SU-DHL-6 (cell line): ENCODE data around the gene APLP1.
"Not testable (repeated sequence)": the region's sequence is repeated elsewhere in the genome, so short reads cannot be mapped to it uniquely, and the experiment has no call there.

Source experiments
- H2AFZ ChIP-seq: fragments of 200-600 bp; sonication (generic); 2 replicates; pipeline ENCODE4 v1.6.1; 2014; ENCODE audit warnings: low read depth, mild to moderate bottlenecking, moderate library complexity, mixed read lengths, antibody characterized with exemption, low read length; ENCODE audit not compliant: severe bottlenecking
- H3F3A ChIP-seq: fragments of 200-600 bp; shearing (Covaris generic); 2 replicates; pipeline ENCODE4 v1.6.0; 2016; ENCODE audit warnings: antibody characterized with exemption, mild to moderate bottlenecking; ENCODE audit not compliant: insufficient read depth
- H3K27ac ChIP-seq: fragments of 200-600 bp; sonication (generic); 2 replicates; pipeline ENCODE4 v1.5.1; 2016; ENCODE audit warnings: low read depth, mild to moderate bottlenecking, low read length, moderate library complexity, mixed read lengths
- H3K27me3 ChIP-seq: fragments of 200-600 bp; sonication (generic), shearing (Covaris generic); 2 replicates; pipeline ENCODE4 v1.6.0; 2014; ENCODE audit warnings: mild to moderate bottlenecking, low read length
- H3K36me3 ChIP-seq: fragments of 200-600 bp; sonication (generic); 2 replicates; pipeline ENCODE4 v1.6.1; 2014; ENCODE audit warnings: mild to moderate bottlenecking, low read length, mixed read lengths
- H3K4me2 ChIP-seq: fragments of 300-600, 200-600 bp; shearing (Covaris generic), sonication (generic); 2 replicates; pipeline ENCODE4 v1.6.0; 2014; ENCODE audit warnings: low read length, low read depth, mild to moderate bottlenecking; ENCODE audit not compliant: poor library complexity, severe bottlenecking
- H3K4me3 ChIP-seq: fragments of 200-600 bp; sonication (generic); 2 replicates; pipeline ENCODE4 v1.5.1; 2014; ENCODE audit warnings: antibody characterized with exemption, low read length, mild to moderate bottlenecking, mixed read lengths; ENCODE audit not compliant: insufficient read depth, poor library complexity, severe bottlenecking
- H3K79me2 ChIP-seq: fragments of 200-600 bp; sonication (generic); 2 replicates; pipeline ENCODE4 v1.6.1; 2014; ENCODE audit warnings: mild to moderate bottlenecking, low read length, moderate library complexity; ENCODE audit not compliant: insufficient read depth
- H3K9ac ChIP-seq: fragments of 200-600 bp; sonication (generic); 2 replicates; pipeline ENCODE4 v1.7.0; 2014; ENCODE audit warnings: mild to moderate bottlenecking, low read length
- H3K9me2 ChIP-seq: fragments of 200-600 bp; sonication (generic); replicated peaks from 2 replicates; pipeline ENCODE4 v1.6.1; 2014; ENCODE audit warnings: low read length; ENCODE audit not compliant: insufficient read depth
- H3K9me3 ChIP-seq: fragments of 200-600 bp; sonication (generic); 2 replicates; pipeline ENCODE4 v1.6.1; 2014; ENCODE audit warnings: low read length, mixed read lengths; ENCODE audit not compliant: insufficient read depth
- H4K20me1 ChIP-seq: fragments of 200-600 bp; sonication (generic); 2 replicates; pipeline ENCODE4 v1.6.1; 2014; ENCODE audit warnings: low read depth, mild to moderate bottlenecking, antibody characterized with exemption, low read length, moderate library complexity, mixed read lengths
- EZH2phosphoT487 ChIP-seq: fragments of 200-600 bp; sonication (generic), shearing (Covaris generic); conservative IDR thresholded peaks from 2 replicates; pipeline ENCODE4 v1.6.1; 2018; ENCODE audit warnings: mild to moderate bottlenecking, antibody characterized with exemption, low read length, moderate library complexity, mixed read lengths
- TF ChIP-seq, protein P1 (sequence below): fragments of 200-600 bp; sonication (generic); IDR thresholded peaks from one replicate; pipeline ENCODE4 v1.5.1; 2017; ENCODE audit warnings: antibody characterized with exemption, mild to moderate bottlenecking, low read length, moderate library complexity; ENCODE audit not compliant: insufficient read depth, poor library complexity, severe bottlenecking

Gene APLP1

DNA sequence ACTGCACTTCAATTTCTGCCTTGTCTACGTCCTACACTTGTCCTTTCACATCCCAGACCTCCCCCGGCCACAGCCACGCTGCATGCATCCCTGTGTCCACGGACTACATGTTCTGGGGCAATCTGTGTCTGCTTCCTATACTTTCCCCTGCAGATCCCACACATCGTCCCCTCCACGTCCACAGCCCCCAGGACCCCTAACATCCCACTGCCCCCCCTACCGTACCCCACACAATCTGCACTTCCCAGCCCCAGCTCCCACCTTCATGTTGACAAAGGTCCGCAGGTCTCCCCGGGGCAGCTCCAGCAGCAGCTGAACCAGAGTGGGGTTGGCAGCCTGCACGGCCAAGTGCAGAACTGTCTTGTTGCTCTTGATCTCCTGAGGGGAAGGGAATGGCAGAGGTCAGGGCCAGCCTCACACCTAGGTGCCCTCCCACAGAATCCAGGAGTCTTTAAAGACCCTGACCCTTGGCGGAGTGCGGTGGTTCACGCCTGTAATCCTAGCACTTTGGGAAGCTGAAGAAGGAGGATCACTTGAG lies 21.8 kb downstream of the APLP1 start:
- no peak overlapping the region for H3K4me2 ChIP-seq
- peaks cover 19% of the 10 kb centered on the region; the same call in 1 of the 2 replicates for H3K36me3 ChIP-seq
- no peak overlapping the region for H3K4me3 ChIP-seq
- 0 out of 2 replicates have a peak, but pooled peaks cover 3% of the 10 kb centered on the region for H3K79me2 ChIP-seq
- no peaks in the 10 kb centered on the region for H3K9me2 ChIP-seq
- no peak overlapping the region for H2AFZ ChIP-seq
- no peaks in the 10 kb centered on the region for H3K27me3 ChIP-seq
- no peaks in the 10 kb centered on the region for H4K20me1 ChIP-seq
- H3K9ac ChIP-seq, result no peak overlapping the region
- peaks cover 16% of the 10 kb centered on the region; the same call in 1 of the 2 replicates for H3F3A ChIP-seq
- no peaks in the 10 kb centered on the region for H3K9me3 ChIP-seq
- H3K27ac ChIP-seq, result no peak overlapping the region
- TF ChIP-seq, protein P1, sequence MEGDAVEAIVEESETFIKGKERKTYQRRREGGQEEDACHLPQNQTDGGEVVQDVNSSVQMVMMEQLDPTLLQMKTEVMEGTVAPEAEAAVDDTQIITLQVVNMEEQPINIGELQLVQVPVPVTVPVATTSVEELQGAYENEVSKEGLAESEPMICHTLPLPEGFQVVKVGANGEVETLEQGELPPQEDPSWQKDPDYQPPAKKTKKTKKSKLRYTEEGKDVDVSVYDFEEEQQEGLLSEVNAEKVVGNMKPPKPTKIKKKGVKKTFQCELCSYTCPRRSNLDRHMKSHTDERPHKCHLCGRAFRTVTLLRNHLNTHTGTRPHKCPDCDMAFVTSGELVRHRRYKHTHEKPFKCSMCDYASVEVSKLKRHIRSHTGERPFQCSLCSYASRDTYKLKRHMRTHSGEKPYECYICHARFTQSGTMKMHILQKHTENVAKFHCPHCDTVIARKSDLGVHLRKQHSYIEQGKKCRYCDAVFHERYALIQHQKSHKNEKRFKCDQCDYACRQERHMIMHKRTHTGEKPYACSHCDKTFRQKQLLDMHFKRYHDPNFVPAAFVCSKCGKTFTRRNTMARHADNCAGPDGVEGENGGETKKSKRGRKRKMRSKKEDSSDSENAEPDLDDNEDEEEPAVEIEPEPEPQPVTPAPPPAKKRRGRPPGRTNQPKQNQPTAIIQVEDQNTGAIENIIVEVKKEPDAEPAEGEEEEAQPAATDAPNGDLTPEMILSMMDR, result no peak
- TF ChIP-seq EZH2phosphoT487, result no peak

DNA sequence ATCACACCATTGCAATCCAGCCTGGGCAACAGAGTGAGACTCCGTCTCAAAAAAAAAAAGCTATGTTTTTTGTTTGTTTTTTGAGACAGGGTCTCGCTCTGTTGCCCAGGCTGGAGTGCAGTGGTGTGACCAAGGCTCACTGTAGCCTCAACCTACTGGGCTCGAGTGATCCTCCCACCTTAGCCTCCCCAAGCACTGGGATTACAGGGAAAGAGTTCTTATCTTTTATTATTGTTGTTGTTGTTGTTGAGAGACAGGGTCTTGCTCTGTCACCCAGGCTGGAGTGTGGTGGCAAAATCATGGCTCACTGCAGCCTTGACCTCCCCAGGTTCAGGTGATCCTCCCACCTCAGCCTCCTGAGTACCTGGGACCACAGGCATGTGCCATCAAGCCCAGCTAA lies 23.4 kb downstream of the APLP1 start:
- not testable (repeated sequence) for H3K4me3 ChIP-seq, H3K9ac ChIP-seq, H3K79me2 ChIP-seq, H3K27ac ChIP-seq, H3K27me3 ChIP-seq, H4K20me1 ChIP-seq, H2AFZ ChIP-seq, H3K4me2 ChIP-seq, H3K9me3 ChIP-seq, H3K9me2 ChIP-seq
- Histone ChIP-seq H3K36me3 (peaks cover 21% of the 10 kb centered on the region; the same call in 1 of the 2 replicates), H3F3A (peaks cover 20% of the 10 kb centered on the region)

DNA sequence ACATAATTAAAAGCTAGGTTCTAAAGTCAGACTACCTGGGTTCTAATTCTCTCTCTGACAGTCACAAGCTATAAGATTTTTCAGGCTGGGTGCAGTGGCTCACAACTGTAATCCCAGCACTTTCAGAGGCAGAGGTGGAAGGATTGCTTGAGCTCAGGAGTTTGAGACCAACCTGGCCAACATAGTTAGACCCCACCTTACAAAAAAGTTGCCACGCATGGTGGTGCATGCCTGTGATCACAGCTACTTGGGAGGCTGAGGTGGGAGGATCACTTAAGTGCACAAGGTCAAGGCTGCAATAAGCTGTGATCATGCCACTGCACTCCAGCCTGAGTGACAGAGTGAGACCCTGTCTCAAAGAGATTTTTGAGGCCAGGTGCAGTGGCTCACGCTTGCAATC lies 26.0 kb downstream of the APLP1 start:
- TF ChIP-seq, protein P1, result no peak
- TF ChIP-seq EZH2phosphoT487, result no peak
- peaks cover 14% of the 10 kb centered on the region for H3F3A ChIP-seq
- no peaks in the 10 kb centered on the region for H4K20me1 ChIP-seq

DNA sequence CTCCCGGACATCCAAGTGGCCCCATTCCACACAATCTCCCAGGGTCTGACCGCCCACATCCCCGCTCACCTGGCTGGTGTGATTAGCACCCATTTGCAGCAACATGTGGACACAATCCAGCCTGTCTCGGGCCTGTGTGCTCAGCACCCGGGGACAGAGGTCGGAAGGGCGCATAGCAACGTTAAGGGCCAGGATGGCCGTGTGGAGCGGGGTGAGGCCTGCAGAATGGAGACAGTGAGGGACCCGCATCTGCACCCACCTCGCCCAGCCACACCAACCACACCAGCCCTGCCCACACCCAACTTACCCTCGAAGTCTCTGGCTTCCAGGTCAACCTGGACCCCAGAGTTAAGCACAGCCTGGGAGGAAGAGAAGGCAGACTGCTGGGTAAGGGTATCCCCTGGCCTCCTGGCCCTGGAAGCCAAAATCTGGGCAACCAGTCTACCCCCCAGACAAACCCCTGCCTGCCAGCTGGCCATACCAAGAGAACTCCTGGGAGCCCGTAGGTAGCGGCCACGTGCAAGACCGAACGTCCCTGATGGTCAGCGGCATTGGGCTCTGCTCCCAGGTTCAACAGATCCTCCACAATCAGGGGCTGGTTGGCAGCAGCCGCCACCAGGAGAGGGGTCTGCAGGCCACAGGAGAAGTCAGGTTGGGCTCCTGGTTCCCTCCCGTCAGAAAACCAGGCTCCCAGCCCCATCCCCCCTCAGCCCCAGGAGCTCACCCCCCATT lies 27.7 kb downstream of the APLP1 start:
- no peaks in the 10 kb centered on the region for H3K27me3 ChIP-seq
- no peaks in the 10 kb centered on the region for H3K9me3 ChIP-seq
- H3K9me2 ChIP-seq, result no peaks in the 10 kb centered on the region
- no peak overlapping the region for H3K27ac ChIP-seq
- H3K79me2 ChIP-seq, result peaks cover 19% of the 10 kb centered on the region
- no peak overlapping the region for H3K4me2 ChIP-seq
- H4K20me1 ChIP-seq, result no peaks in the 10 kb centered on the region
- no peak overlapping the region for H3K4me3 ChIP-seq
- peaks cover 22% of the 10 kb centered on the region for H3K36me3 ChIP-seq
- no peak overlapping the region for H3K9ac ChIP-seq
- no peak overlapping the region for H2AFZ ChIP-seq
- no peak for TF ChIP-seq EZH2phosphoT487
- TF ChIP-seq, protein P1, result no peak
- peaks cover 17% of the 10 kb centered on the region for H3F3A ChIP-seq

More for the DNA sequence above, 26.0 kb downstream of the APLP1 start:
- Histone ChIP-seq H3K27me3 (no peaks in the 10 kb centered on the region), H3K79me2 (peaks cover 17% of the 10 kb centered on the region), H3K9me3 (no peaks in the 10 kb centered on the region), H3K9ac (no peak overlapping the region), H3K27ac (no peak overlapping the region), H3K4me2 (no peak overlapping the region), H2AFZ (no peak overlapping the region), H3K36me3 (peaks cover 28% of the 10 kb centered on the region), H3K4me3 (no peak overlapping the region), H3K9me2 (no peaks in the 10 kb centered on the region)
